ENCODE data around the gene SLC22A5.

SLC22A5 gene

GRCh38 chr5:132388244-132389050, 18.9 kb downstream of the SLC22A5 start:
- TF ChIP-seq, protein P1, sequence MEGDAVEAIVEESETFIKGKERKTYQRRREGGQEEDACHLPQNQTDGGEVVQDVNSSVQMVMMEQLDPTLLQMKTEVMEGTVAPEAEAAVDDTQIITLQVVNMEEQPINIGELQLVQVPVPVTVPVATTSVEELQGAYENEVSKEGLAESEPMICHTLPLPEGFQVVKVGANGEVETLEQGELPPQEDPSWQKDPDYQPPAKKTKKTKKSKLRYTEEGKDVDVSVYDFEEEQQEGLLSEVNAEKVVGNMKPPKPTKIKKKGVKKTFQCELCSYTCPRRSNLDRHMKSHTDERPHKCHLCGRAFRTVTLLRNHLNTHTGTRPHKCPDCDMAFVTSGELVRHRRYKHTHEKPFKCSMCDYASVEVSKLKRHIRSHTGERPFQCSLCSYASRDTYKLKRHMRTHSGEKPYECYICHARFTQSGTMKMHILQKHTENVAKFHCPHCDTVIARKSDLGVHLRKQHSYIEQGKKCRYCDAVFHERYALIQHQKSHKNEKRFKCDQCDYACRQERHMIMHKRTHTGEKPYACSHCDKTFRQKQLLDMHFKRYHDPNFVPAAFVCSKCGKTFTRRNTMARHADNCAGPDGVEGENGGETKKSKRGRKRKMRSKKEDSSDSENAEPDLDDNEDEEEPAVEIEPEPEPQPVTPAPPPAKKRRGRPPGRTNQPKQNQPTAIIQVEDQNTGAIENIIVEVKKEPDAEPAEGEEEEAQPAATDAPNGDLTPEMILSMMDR (IDR thresholded peaks at IDR 0.05; ENCODE audit: extremely low read depth, missing control alignments): no peak
- DNase-seq (ENCODE audit: low spot score): no peak

- TF ChIP-seq, protein P1 (IDR thresholded peaks at IDR 0.05; ENCODE audit: extremely low read depth, missing control alignments): no peak
- no peak for DNase-seq (ENCODE audit: low spot score)
Measured at GRCh38 chr5:132389051-132389331, 19.5 kb downstream of the SLC22A5 start.

DNA sequence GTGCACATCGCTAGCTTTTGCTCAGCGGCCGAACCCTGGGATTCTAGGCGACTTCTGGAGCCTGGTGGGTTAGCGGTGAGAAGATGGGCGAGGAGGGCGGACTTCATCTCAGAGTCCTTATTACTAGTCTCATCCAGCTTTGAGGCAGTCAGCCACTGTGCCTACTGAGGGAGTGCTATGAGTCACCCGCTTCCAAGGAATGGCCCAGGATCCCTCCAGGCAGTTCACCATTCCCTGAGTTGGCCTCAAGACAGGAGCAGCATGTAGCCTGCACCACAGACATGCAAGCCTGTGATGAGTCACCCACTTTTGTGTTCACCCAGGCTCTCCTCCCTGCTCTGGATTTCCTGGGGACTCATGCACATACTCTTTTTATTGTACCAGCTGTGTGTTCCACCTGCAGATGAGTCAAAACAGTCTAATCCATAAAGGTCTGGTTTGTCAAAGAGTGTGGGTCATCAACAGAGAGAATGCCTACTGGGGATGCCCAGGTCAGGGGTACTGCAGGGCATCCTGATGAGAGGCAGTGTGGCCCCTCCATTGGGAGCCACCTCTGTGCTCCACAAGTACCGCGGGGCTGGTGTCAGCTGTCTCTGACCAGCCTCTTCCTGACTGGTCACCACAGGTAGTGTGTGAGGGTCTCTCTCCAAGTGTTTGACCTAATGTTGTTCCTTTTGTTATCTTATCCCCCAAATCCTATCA, 20.2 kb downstream of the SLC22A5 start:
- DNase-seq (ENCODE audit: low spot score): no peak
- TF ChIP-seq, protein P1 (IDR thresholded peaks at IDR 0.05; ENCODE audit: extremely low read depth, missing control alignments): no peak

- DNase-seq (ENCODE audit: low spot score): no peak
- TF ChIP-seq, protein P1 (IDR thresholded peaks at IDR 0.05; ENCODE audit: extremely low read depth, missing control alignments): no peak
Measured at GRCh38 chr5:132391247-132391646, 21.7 kb downstream of the SLC22A5 start.

DNA sequence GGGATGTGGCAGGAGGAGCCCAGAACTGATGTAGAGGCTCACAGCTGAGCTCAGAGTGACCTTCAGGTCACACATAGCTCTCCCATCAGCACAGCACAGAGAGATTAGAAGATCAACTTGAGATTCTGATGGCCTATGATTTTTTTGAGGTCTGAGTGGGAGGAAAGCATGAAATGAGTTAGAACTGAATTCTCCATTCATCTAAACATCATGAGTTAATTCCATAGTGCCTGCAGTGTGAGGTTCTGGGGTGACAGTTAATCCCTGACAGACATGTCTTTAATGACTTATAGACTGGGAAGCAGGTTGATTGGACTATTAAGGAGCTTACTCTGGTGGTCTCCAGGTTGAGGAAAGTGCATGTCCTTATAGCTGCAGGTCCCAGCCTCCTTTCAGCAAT, 22.4 kb downstream of the SLC22A5 start:
- no peak for DNase-seq (ENCODE audit: low spot score)
- TF ChIP-seq, protein P1 (IDR thresholded peaks at IDR 0.05; ENCODE audit: extremely low read depth, missing control alignments): no peak

DNA sequence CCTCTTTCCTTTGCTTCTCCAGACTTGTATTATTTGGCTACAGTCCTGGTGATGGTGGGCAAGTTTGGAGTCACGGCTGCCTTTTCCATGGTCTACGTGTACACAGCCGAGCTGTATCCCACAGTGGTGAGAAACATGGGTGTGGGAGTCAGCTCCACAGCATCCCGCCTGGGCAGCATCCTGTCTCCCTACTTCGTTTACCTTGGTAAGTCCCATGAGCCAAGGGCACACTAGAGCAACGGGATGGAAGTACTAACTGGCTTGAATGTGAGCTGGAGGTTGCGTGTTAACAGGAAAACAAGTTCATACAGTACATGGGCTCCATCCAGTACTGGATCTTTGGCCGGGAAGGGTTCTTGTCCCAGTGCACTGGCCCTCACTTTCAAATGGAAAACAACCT, 22.9 kb downstream of the SLC22A5 start:
- TF ChIP-seq, protein P1 (IDR thresholded peaks at IDR 0.05; ENCODE audit: extremely low read depth, missing control alignments): no peak
- no peak for DNase-seq (ENCODE audit: low spot score)

DNA sequence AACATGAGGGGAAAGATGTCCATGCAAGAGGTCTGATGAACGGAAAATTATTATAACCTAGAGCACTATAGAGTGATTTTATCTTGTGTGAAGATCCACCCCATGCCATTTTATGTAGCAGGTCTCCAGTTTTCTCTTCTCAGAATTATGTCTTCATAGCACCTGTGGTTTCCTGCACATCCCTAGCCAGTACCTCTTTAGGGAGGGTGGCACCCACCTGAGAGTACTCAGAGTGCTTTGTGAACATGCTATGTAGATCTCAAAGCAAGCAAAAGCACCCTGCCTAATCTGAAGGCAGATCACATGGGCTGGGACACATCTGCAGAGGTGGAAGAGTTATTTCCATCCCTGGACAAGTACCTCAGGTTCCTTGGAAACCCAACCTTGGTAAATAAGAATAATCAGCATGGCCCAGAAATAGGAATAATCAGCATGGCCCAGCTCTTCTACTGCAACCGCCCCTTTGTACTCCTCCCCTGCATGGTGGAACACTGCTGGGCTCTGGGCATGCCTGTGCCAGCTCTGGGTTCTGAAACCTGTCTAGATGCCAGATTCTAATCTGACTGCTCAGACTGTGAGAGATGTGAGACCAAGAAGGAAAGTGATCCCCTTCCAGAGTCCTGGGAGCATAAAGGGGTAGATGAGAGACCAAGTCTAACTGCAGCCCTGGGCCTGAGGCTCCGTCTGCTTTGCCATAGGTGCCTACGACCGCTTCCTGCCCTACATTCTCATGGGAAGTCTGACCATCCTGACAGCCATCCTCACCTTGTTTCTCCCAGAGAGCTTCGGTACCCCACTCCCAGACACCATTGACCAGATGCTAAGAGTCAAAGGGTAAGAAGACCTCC, 23.7 kb downstream of the SLC22A5 start:
- DNase-seq (ENCODE audit: low spot score): no peak
- TF ChIP-seq, protein P1 (IDR thresholded peaks at IDR 0.05; ENCODE audit: extremely low read depth, missing control alignments): no peak
